ENCODE measurements around the gene KRTCAP3.
A peak's percentile ranks its signal among the peaks of the same experiment; 100 is the strongest.

Gene KRTCAP3

DNA sequence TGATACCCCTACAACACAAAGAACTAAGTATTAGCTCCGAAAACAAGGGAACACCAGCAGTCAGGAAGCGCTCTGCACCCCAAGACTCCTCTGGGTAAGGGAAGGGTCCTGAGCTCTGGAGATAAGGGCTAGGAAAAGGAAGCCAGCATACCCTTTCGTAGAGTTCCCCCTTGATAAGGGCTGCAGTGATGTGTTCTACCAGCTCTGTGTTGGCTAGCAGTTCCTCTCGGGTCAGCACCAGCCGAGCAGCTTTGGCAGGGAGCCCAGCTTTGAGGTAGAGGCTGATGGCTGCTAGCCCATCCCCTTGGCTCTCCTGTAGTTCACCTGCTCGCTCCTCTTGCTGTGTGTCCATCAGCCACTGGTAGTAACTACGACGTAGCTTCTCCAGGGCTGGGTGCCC is 18.9 kb downstream of the KRTCAP3 start:
- TF ChIP-seq, protein P1, sequence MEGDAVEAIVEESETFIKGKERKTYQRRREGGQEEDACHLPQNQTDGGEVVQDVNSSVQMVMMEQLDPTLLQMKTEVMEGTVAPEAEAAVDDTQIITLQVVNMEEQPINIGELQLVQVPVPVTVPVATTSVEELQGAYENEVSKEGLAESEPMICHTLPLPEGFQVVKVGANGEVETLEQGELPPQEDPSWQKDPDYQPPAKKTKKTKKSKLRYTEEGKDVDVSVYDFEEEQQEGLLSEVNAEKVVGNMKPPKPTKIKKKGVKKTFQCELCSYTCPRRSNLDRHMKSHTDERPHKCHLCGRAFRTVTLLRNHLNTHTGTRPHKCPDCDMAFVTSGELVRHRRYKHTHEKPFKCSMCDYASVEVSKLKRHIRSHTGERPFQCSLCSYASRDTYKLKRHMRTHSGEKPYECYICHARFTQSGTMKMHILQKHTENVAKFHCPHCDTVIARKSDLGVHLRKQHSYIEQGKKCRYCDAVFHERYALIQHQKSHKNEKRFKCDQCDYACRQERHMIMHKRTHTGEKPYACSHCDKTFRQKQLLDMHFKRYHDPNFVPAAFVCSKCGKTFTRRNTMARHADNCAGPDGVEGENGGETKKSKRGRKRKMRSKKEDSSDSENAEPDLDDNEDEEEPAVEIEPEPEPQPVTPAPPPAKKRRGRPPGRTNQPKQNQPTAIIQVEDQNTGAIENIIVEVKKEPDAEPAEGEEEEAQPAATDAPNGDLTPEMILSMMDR (conservative IDR thresholded peaks at IDR 0.05; ENCODE audit: low read length), result no peak
- DNase-seq (ENCODE audit: low read depth), result no peak
- no peak overlapping the region for H3K4me3 ChIP-seq (ENCODE audit: low read length)

DNA sequence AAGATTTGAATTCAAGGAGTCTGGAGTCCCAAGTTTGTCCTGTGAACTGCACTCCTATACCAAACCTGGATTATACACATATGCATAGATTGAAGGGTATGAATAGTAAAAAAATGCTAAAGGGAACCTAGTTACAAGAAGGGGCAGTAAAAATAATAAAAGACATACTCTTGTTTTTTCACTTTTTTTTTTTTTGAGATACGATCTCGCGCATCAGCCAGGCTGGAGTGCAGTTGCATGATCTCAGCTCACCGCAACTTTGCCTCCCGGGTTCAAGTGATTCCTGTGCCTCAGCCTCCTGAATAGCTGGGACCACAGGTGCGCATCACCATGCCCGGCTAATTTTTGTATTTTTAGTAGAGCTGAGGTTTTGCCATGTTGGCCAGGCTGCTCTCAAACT is 22.3 kb downstream of the KRTCAP3 start:
- DNase-seq (ENCODE audit: low read depth), result no peak
- H3K4me3 ChIP-seq (ENCODE audit: low read length), result no peak overlapping the region
- TF ChIP-seq, protein P1 (conservative IDR thresholded peaks at IDR 0.05; ENCODE audit: low read length), result no peak

DNA sequence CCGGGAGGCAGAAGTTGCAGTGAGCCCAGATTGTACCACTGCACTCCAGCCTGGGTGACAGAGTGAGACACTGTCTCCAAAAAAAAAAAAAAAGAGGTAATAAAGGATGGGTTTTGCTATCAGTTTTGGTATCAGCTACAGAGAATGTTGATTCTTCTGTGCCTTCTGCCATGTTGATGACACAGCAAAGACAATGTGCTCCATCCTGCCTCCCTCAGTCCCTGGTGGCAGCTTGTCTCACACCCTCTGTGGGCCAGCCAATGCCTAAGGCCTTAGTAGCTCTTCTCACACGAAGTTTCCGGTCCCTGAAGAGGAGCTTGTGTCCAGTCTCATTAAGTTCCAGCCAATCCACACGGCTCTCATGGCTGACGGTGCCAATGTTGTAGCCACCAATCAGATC is 29.8 kb downstream of the KRTCAP3 start:
- no peak overlapping the region for H3K4me3 ChIP-seq (ENCODE audit: low read length)
- DNase-seq (ENCODE audit: low read depth), result no peak
- TF ChIP-seq, protein P1 (conservative IDR thresholded peaks at IDR 0.05; ENCODE audit: low read length), result no peak

DNA sequence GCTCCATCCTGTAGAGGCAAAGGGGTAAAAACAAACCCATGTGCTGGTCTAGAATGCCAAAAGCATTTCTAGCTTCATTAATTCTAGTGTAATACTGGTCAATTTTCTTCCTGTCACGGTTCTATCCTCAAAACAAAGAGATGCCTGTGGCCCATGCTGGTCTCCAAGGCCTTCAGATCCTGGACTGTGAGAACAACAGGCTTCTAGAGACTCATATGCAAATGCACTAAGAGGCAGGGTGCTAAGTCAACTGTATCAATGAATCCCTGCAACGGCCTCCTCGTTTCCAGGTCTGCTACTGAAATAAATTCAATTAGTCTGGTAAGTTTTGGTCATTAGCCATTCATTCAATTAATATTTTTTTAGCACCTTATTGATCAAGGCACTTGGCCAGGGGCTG is 43.3 kb downstream of the KRTCAP3 start:
- no peak for DNase-seq (ENCODE audit: low read depth)
- no peak overlapping the region for H3K4me3 ChIP-seq (ENCODE audit: low read length)

DNA sequence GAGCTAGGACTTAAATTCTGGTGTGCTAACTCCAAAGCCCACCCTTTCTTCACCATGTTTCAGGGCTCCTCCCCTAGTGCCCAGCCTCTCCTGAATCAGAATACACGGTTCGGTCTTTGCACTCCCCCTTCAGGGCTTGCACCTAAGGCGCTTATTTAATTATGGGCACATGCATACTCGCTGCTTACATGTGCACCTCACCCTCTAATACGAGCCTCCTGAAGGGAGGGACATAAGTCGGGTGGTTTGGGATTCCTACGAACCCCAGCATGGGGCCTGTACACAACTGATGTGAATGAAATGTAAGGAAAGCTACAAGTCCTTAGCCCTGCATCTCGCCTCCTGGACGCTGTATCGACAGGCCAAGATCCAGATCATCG is 46.9 kb downstream of the KRTCAP3 start:
- peak overlapping the region; percentile 81 for H3K4me3 ChIP-seq (ENCODE audit: low read length)
- peak; percentile 16 for DNase-seq (ENCODE audit: low read depth)
- TF ChIP-seq, protein P1 (conservative IDR thresholded peaks at IDR 0.05; ENCODE audit: low read length), result peak; percentile 23

More for the DNA sequence above, 43.3 kb downstream of the KRTCAP3 start:
- TF ChIP-seq, protein P1 (conservative IDR thresholded peaks at IDR 0.05; ENCODE audit: low read length), result no peak

DNA sequence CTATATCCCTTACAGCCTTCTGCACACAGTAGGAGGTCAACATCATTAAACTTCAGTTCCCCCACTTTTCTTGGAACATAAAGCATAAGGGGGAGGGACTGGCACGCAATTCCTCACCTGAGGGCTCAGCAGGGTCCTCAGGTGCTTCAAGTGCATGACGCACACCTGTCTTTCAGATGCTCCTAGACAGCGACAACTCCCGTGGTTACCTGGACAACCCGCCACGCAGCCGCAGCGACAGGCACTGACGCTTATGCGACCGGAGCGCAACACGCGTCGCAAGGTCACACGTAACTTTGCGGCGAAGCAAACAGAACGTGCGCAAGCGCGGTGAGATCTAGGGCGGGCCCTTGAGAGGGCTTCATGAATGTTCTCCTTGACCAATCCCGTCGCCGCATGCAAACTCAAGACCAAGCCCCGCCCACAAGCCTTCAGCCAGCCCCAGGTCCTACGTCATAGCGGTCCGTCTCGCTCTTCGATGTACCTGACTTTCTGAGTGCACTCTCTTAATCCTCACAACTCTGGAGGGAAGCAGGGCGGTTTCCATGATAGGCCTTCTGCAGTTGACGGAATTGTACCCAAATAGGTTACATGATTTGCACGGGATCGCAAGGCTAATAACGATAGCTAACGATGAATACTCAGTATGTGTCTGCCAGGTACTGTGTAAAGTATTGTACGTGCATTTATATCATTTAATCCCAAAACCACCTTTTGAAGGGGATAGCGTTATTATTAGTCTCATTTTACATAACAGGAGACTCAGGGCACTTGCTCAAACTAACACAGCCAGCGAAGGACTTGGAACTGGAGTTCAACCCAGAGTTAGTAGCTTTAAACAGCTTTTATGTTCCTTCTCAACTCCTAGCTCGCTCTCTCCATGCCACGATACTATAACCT is 47.6 kb downstream of the KRTCAP3 start, which contains the start of gene IFT172:
Gene IFT172, minus strand, starts transcription at position 246 of the 900 bp plus-strand sequence. Its CDS starts 90 bp downstream, at position 156.
- peak; percentile 97 for DNase-seq (ENCODE audit: low read depth)
- TF ChIP-seq, protein P1 (conservative IDR thresholded peaks at IDR 0.05; ENCODE audit: low read length), result no peak
- peak within 1 kb of the TSS; percentile 81 for H3K4me3 ChIP-seq (ENCODE audit: low read length)

DNA sequence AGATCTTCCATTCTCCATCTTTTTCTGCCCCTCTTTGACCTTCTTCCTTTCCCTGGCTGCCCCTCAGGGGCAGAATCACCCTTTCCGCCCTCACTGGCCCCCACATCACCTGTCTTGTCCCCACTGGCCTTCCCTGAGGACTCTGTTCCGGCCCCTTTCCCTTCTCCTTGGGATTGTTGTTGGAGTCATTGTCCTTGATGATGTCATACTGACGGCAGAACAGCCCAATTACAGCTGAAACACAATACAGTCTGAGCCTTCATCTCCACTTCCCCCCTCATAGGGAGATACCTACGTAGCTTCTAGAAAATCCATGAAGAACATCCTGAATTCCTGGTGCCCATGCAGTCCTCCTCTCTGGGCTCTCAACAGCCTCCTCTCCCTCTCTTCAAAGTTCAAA is 50.4 kb downstream of the KRTCAP3 start:
- DNase-seq (ENCODE audit: low read depth), result no peak
- TF ChIP-seq, protein P1 (conservative IDR thresholded peaks at IDR 0.05; ENCODE audit: low read length), result no peak
- no peak overlapping the region for H3K4me3 ChIP-seq (ENCODE audit: low read length)

Measured in AG10803 (cell line).